ENCODE measurements around the gene WDFY4. TPM values are rescaled to one million over a fixed set of nuclear protein-coding genes. Genes with fewer than 3 reads are reported as not detected.
A peak's percentile ranks its signal among the peaks of the same experiment; 100 is the strongest.

WDFY4 gene
- total and polyA plus RNA-seq, 7 experiments from 2014 or later, result 0.12 to 39.3 (median 1.5) TPM

- no peaks in the 10 kb centered on the region for H3K9me3 ChIP-seq (ENCODE audit: control insufficient read depth in 2 of 3, low read length in 3 of 3)
- ATAC-seq (no peak), DNase-seq (no peak)
- Mint-ChIP-seq H3K9me3 (no peaks in the 10 kb centered on the region), H3K27me3 (peaks cover 0 to 4% (median 3%) of the 10 kb centered on the region in 5 donors), H3K27ac (no peak overlapping the region), H3K4me1 (no peaks in the 10 kb centered on the region), H3K4me3 (no peak overlapping the region), H3K36me3 (no peaks in the 10 kb centered on the region)
- no peak overlapping the region for H3K27ac ChIP-seq (ENCODE audit: low read depth, low read length)
- H3K36me3 ChIP-seq (ENCODE audit: control insufficient read depth in 2 of 3, insufficient read depth in 3 of 3, low read length in 3 of 3), result no peaks in the 10 kb centered on the region
- intact Hi-C loops (cut with micrococcal nuclease), result no loop called here
- H3K27me3 ChIP-seq (ENCODE audit: control insufficient read depth in 2 of 2, insufficient read depth in 2 of 2, low read length in 2 of 2), result no peaks in the 10 kb centered on the region
- ChIA-PET CTCF (no interaction called here), POLR2A (no interaction called here)
- no peak overlapping the region for H3K4me3 ChIP-seq (ENCODE audit: low read length)
- H3K4me1 ChIP-seq (ENCODE audit: control insufficient read depth in 2 of 2, insufficient read depth in 2 of 2, low read length in 2 of 2), result no peaks in the 10 kb centered on the region
These were observed 55.5 kb downstream of the WDFY4 start for GRCh38 chr10:48740015-48740707.

- no peaks in the 10 kb centered on the region for H3K4me1 Mint-ChIP-seq
- H3K27me3 ChIP-seq (ENCODE audit: control insufficient read depth in 2 of 2, insufficient read depth in 2 of 2, low read length in 2 of 2), result no peaks in the 10 kb centered on the region
- intact Hi-C loops (cut with micrococcal nuclease), result no loop called here
- no peak for DNase-seq
- no peaks in the 10 kb centered on the region for H3K4me1 ChIP-seq (ENCODE audit: control insufficient read depth in 2 of 2, insufficient read depth in 2 of 2, low read length in 2 of 2)
- H3K36me3 ChIP-seq (ENCODE audit: control insufficient read depth in 2 of 3, insufficient read depth in 3 of 3, low read length in 3 of 3), result no peaks in the 10 kb centered on the region
- peaks cover 0 to 4% (median 1%) of the 10 kb centered on the region in 5 donors for H3K27me3 Mint-ChIP-seq
- no peaks in the 10 kb centered on the region for H3K36me3 Mint-ChIP-seq
- H3K4me3 ChIP-seq (ENCODE audit: low read length), result no peak overlapping the region
- no peak overlapping the region for H3K4me3 Mint-ChIP-seq
- POLR2A ChIA-PET, result no interaction called here
- H3K27ac ChIP-seq (ENCODE audit: low read depth, low read length), result no peak overlapping the region
- H3K27ac Mint-ChIP-seq, result no peak overlapping the region
- H3K9me3 Mint-ChIP-seq, result no peaks in the 10 kb centered on the region
- ATAC-seq, result no peak
- CTCF ChIA-PET, result interaction anchor here (0.7 kb wide), 1 partner anchor 133 kb away, joined by 4 read pairs; no protein-coding TSS in a partner anchor
- no peaks in the 10 kb centered on the region for H3K9me3 ChIP-seq (ENCODE audit: control insufficient read depth in 2 of 3, low read length in 3 of 3)
These were observed 56.3 kb downstream of the WDFY4 start for GRCh38 chr10:48740988-48741387.

- peaks cover 0 to 4% (median 0%) of the 10 kb centered on the region in 5 donors for H3K36me3 Mint-ChIP-seq
- intact Hi-C loops (cut with micrococcal nuclease), result no loop called here
- peak; percentile 66 for ATAC-seq
These were observed 58.5 kb downstream of the WDFY4 start for GRCh38 chr10:48742891-48743860.

GRCh38 chr10:48744587-48744986, 59.9 kb downstream of the WDFY4 start:
- Mint-ChIP-seq H3K4me3 (no peak overlapping the region), H3K4me1 (no peaks in the 10 kb centered on the region), H3K9me3 (peaks cover 0 to 17% (median 7%) of the 10 kb centered on the region in 11 donors), H3K27ac (no peak overlapping the region), H3K36me3 (peaks cover 0 to 4% (median 0%) of the 10 kb centered on the region in 5 donors), H3K27me3 (peaks cover 0 to 4% (median 0%) of the 10 kb centered on the region in 5 donors)
- H3K27me3 ChIP-seq (ENCODE audit: control insufficient read depth in 2 of 2, insufficient read depth in 2 of 2, low read length in 2 of 2), result no peaks in the 10 kb centered on the region
- H3K36me3 ChIP-seq (ENCODE audit: control insufficient read depth in 2 of 3, insufficient read depth in 3 of 3, low read length in 3 of 3), result no peaks in the 10 kb centered on the region
- intact Hi-C loops (cut with micrococcal nuclease), result no loop called here
- H3K27ac ChIP-seq (ENCODE audit: low read depth, low read length), result no peak overlapping the region
- POLR2A ChIA-PET, result no interaction called here
- no peak overlapping the region for H3K4me3 ChIP-seq (ENCODE audit: low read length)
- H3K4me1 ChIP-seq (ENCODE audit: control insufficient read depth in 2 of 2, insufficient read depth in 2 of 2, low read length in 2 of 2), result no peaks in the 10 kb centered on the region
- ATAC-seq (no peak), DNase-seq (no peak)
- CTCF ChIA-PET, result no interaction called here
- H3K9me3 ChIP-seq (ENCODE audit: control insufficient read depth in 2 of 3, low read length in 3 of 3), result no peaks in the 10 kb centered on the region

More at GRCh38 chr10:48742891-48743860, 58.5 kb downstream of the WDFY4 start:
- Mint-ChIP-seq H3K4me1 (no peaks in the 10 kb centered on the region), H3K9me3 (peaks cover 0 to 14% (median 7%) of the 10 kb centered on the region in 11 donors), H3K4me3 (no peak overlapping the region), H3K27ac (no peak overlapping the region), H3K27me3 (peaks cover 0 to 4% (median under 1%) of the 10 kb centered on the region in 5 donors)
- Histone ChIP-seq H3K9me3 (ENCODE audit: control insufficient read depth in 2 of 3, low read length in 3 of 3) (no peaks in the 10 kb centered on the region), H3K27me3 (ENCODE audit: control insufficient read depth in 2 of 2, insufficient read depth in 2 of 2, low read length in 2 of 2) (no peaks in the 10 kb centered on the region), H3K4me3 (ENCODE audit: low read length) (no peak overlapping the region), H3K4me1 (ENCODE audit: control insufficient read depth in 2 of 2, insufficient read depth in 2 of 2, low read length in 2 of 2) (no peaks in the 10 kb centered on the region), H3K36me3 (ENCODE audit: control insufficient read depth in 2 of 3, insufficient read depth in 3 of 3, low read length in 3 of 3) (no peaks in the 10 kb centered on the region), H3K27ac (ENCODE audit: low read depth, low read length) (no peak overlapping the region)
- DNase-seq, result no peak
- ChIA-PET CTCF (no interaction called here), POLR2A (no interaction called here)

- Mint-ChIP-seq H3K9me3 (peaks cover 0 to 17% (median 7%) of the 10 kb centered on the region in 11 donors), H3K27me3 (peaks cover 0 to 4% (median 0%) of the 10 kb centered on the region in 5 donors), H3K4me1 (no peaks in the 10 kb centered on the region), H3K4me3 (no peak overlapping the region), H3K27ac (no peak overlapping the region), H3K36me3 (peaks cover 0 to 4% (median 0%) of the 10 kb centered on the region in 5 donors)
- POLR2A ChIA-PET, result no interaction called here
- H3K27me3 ChIP-seq (ENCODE audit: control insufficient read depth in 2 of 2, insufficient read depth in 2 of 2, low read length in 2 of 2), result no peaks in the 10 kb centered on the region
- no peak for DNase-seq
- no peak for ATAC-seq
- H3K36me3 ChIP-seq (ENCODE audit: control insufficient read depth in 2 of 3, insufficient read depth in 3 of 3, low read length in 3 of 3), result no peaks in the 10 kb centered on the region
- CTCF ChIA-PET, result no interaction called here
- H3K9me3 ChIP-seq (ENCODE audit: control insufficient read depth in 2 of 3, low read length in 3 of 3), result no peaks in the 10 kb centered on the region
- no peak overlapping the region for H3K27ac ChIP-seq (ENCODE audit: low read depth, low read length)
- intact Hi-C loops (cut with micrococcal nuclease), result no loop called here
- H3K4me3 ChIP-seq (ENCODE audit: low read length), result no peak overlapping the region
- H3K4me1 ChIP-seq (ENCODE audit: control insufficient read depth in 2 of 2, insufficient read depth in 2 of 2, low read length in 2 of 2), result no peaks in the 10 kb centered on the region
These were observed 61.1 kb downstream of the WDFY4 start for GRCh38 chr10:48745662-48746245.

- CTCF ChIA-PET, result no interaction called here
- Mint-ChIP-seq H3K4me1 (no peaks in the 10 kb centered on the region), H3K4me3 (no peak overlapping the region), H3K27ac (no peak overlapping the region), H3K36me3 (peaks cover 0 to 4% (median 0%) of the 10 kb centered on the region in 5 donors), H3K27me3 (no peaks in the 10 kb centered on the region), H3K9me3 (peaks cover 0 to 17% (median 7%) of the 10 kb centered on the region in 11 donors)
- intact Hi-C loops (cut with micrococcal nuclease), result no loop called here
- Histone ChIP-seq H3K4me3 (ENCODE audit: low read length) (no peak overlapping the region), H3K27ac (ENCODE audit: low read depth, low read length) (no peak overlapping the region), H3K9me3 (ENCODE audit: control insufficient read depth in 2 of 3, low read length in 3 of 3) (no peaks in the 10 kb centered on the region), H3K27me3 (ENCODE audit: control insufficient read depth in 2 of 2, insufficient read depth in 2 of 2, low read length in 2 of 2) (no peaks in the 10 kb centered on the region), H3K36me3 (ENCODE audit: control insufficient read depth in 2 of 3, insufficient read depth in 3 of 3, low read length in 3 of 3) (no peaks in the 10 kb centered on the region), H3K4me1 (ENCODE audit: control insufficient read depth in 2 of 2, insufficient read depth in 2 of 2, low read length in 2 of 2) (no peaks in the 10 kb centered on the region)
- DNase-seq (no peak), ATAC-seq (no peak)
- POLR2A ChIA-PET, result no interaction called here
These were observed 63.9 kb downstream of the WDFY4 start for GRCh38 chr10:48748573-48748972.
